Measurements from ENCODE around the gene TOPBP1.

The TOPBP1 gene

DNA sequence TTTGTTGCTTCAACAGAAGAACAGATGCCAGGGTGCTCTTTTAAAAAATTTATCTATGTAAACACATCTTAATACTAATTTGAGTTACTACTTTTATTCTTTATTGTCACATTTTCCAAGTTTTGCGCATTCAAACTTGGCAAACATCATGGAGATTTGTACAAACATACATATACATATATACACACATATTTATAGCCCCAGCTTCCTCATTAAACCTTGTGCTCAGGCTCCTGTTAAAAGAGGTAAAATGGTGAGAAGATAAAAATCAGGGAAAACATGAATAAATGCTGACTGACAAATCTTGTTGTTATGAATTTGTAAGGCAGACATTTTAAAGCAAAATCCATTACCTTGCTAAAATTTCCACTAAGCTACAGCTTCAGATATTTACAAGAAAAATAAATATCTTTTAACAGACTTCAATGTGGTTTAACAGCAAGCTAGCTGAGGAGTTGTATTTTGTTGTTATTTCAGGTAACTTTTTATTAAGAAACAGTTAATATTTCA lies 61.1 kb downstream of the TOPBP1 start:
- no peak overlapping the region for H3K9ac ChIP-seq
- peak overlapping the region; percentile 60 for H2AFZ ChIP-seq
- no peak overlapping the region for H3K4me3 ChIP-seq (ENCODE audit: low read depth, low read length)
- no peak overlapping the region for H3K27ac ChIP-seq
- TF ChIP-seq, protein P1, sequence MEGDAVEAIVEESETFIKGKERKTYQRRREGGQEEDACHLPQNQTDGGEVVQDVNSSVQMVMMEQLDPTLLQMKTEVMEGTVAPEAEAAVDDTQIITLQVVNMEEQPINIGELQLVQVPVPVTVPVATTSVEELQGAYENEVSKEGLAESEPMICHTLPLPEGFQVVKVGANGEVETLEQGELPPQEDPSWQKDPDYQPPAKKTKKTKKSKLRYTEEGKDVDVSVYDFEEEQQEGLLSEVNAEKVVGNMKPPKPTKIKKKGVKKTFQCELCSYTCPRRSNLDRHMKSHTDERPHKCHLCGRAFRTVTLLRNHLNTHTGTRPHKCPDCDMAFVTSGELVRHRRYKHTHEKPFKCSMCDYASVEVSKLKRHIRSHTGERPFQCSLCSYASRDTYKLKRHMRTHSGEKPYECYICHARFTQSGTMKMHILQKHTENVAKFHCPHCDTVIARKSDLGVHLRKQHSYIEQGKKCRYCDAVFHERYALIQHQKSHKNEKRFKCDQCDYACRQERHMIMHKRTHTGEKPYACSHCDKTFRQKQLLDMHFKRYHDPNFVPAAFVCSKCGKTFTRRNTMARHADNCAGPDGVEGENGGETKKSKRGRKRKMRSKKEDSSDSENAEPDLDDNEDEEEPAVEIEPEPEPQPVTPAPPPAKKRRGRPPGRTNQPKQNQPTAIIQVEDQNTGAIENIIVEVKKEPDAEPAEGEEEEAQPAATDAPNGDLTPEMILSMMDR (IDR thresholded peaks at IDR 0.05), result no peak
- H3K4me1 ChIP-seq, result peaks cover 13% of the 10 kb centered on the region
- H3K4me2 ChIP-seq (ENCODE audit: low read length), result no peak overlapping the region
- no peaks in the 10 kb centered on the region for H3K9me3 ChIP-seq (ENCODE audit: control insufficient read depth, low read length)
- H3K79me2 ChIP-seq, result no peaks in the 10 kb centered on the region
- no peaks in the 10 kb centered on the region for H3K27me3 ChIP-seq (ENCODE audit: control insufficient read depth, insufficient read depth, low read length)
- no peaks in the 10 kb centered on the region for H3K36me3 ChIP-seq (ENCODE audit: control insufficient read depth, insufficient read depth, low read length)

DNA sequence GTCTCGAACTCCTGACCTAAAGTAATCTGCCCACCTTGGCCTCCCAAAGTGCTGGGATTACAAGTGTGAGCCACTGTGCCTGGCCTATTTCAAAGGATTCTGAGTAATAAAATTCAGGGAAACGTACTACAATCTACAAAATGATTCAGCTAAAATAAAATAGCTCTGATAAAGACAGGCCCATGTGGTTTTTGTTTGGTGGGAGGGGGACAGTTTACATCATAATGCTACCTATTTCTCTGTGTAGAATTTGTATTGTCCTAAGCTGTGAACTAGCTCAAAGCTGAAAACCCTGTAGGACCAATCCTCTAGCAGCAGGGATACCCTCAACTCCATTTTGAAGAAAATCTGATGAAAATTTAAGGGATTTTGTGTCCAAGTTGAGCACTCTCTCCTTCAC lies 62.5 kb downstream of the TOPBP1 start:
- TF ChIP-seq, protein P1 (IDR thresholded peaks at IDR 0.05), result no peak
- Histone ChIP-seq H3K36me3 (ENCODE audit: control insufficient read depth, insufficient read depth, low read length) (no peaks in the 10 kb centered on the region), H2AFZ (no peak overlapping the region), H3K4me2 (ENCODE audit: low read length) (no peak overlapping the region), H3K79me2 (no peaks in the 10 kb centered on the region), H3K4me3 (ENCODE audit: low read depth, low read length) (no peak overlapping the region), H3K27me3 (ENCODE audit: control insufficient read depth, insufficient read depth, low read length) (no peaks in the 10 kb centered on the region), H3K9ac (no peak overlapping the region), H3K27ac (no peak overlapping the region), H3K4me1 (peaks cover 13% of the 10 kb centered on the region), H3K9me3 (ENCODE audit: control insufficient read depth, low read length) (no peaks in the 10 kb centered on the region)

DNA sequence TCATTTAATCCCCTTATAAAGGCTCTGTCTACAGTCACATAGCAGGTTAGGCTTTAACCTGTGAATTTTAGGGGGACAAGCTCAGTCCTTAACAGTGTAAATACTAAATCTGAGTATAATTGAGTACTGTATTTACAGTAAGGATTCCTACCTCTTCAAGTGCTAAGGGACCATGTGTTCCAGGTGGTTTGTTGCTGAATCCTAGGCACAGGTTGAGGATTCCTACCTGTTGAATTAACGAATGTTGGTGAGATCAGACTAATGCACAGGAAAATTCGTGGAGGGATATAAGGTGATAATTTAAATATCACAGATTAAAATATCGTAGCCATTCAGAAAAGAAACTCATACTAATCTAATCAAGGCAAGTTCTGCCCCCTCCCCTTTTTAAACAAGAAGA lies 63.3 kb downstream of the TOPBP1 start:
- Histone ChIP-seq H3K9ac (no peak overlapping the region), H3K4me3 (ENCODE audit: low read depth, low read length) (no peak overlapping the region), H3K27ac (no peak overlapping the region), H3K4me1 (peaks cover 13% of the 10 kb centered on the region), H3K27me3 (ENCODE audit: control insufficient read depth, insufficient read depth, low read length) (no peaks in the 10 kb centered on the region), H3K36me3 (ENCODE audit: control insufficient read depth, insufficient read depth, low read length) (no peaks in the 10 kb centered on the region), H3K79me2 (no peaks in the 10 kb centered on the region), H3K4me2 (ENCODE audit: low read length) (no peak overlapping the region), H2AFZ (peak overlapping the region; percentile 14), H3K9me3 (ENCODE audit: control insufficient read depth, low read length) (no peaks in the 10 kb centered on the region)
- TF ChIP-seq, protein P1 (IDR thresholded peaks at IDR 0.05), result no peak

DNA sequence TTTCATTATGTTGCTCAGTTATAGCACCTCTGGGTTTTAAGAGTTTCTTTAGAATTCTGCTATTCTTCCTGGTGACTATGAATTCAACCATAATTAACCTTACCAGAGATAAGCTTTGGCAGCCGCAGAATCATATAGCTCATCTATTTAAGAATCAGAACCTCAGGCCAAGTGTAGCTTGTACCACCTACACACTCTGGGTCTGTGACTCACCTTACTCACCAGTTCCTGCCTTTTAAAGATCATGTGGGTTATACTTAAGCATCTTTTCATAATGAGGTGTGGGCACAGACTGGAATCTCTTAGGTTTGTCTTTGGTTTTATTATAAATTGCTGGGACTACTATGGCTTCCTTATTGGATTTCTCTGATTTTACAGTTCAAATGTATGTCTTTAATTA lies 66.4 kb downstream of the TOPBP1 start:
- Histone ChIP-seq H3K4me1 (no peaks in the 10 kb centered on the region), H3K27ac (no peak overlapping the region), H3K9ac (no peak overlapping the region), H3K4me3 (ENCODE audit: low read depth, low read length) (no peak overlapping the region), H3K9me3 (ENCODE audit: control insufficient read depth, low read length) (no peaks in the 10 kb centered on the region), H3K27me3 (ENCODE audit: control insufficient read depth, insufficient read depth, low read length) (no peaks in the 10 kb centered on the region), H3K79me2 (no peaks in the 10 kb centered on the region), H3K4me2 (ENCODE audit: low read length) (no peak overlapping the region), H3K36me3 (ENCODE audit: control insufficient read depth, insufficient read depth, low read length) (no peaks in the 10 kb centered on the region), H2AFZ (no peak overlapping the region)
- TF ChIP-seq, protein P1 (IDR thresholded peaks at IDR 0.05), result no peak

DNA sequence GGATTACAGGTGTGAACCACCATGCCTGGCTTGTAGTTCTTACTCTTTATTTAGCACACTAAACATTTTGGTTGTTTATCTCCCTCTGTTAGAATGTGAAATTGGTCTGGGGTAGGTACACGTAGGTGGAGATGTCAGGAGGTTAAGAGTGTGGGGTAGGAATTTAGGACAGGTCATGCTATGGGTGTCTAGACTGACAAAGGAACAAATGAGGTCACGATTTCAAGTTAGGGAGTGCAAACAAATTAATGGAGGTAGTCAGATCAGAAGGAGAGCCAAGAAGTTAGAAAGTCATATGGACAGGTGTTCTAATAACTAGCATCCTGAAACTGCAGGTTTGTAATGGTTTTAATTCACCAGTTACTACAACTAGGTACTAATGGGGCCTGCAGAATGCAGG lies 68.5 kb downstream of the TOPBP1 start:
- Histone ChIP-seq H3K27ac (no peak overlapping the region), H3K4me1 (peaks cover 7% of the 10 kb centered on the region), H3K79me2 (no peaks in the 10 kb centered on the region), H3K9me3 (ENCODE audit: control insufficient read depth, low read length) (no peaks in the 10 kb centered on the region), H2AFZ (no peak overlapping the region), H3K9ac (no peak overlapping the region), H3K27me3 (ENCODE audit: control insufficient read depth, insufficient read depth, low read length) (no peaks in the 10 kb centered on the region), H3K4me2 (ENCODE audit: low read length) (no peak overlapping the region), H3K4me3 (ENCODE audit: low read depth, low read length) (no peak overlapping the region), H3K36me3 (ENCODE audit: control insufficient read depth, insufficient read depth, low read length) (no peaks in the 10 kb centered on the region)
- TF ChIP-seq, protein P1 (IDR thresholded peaks at IDR 0.05), result no peak
